VCaP (cell line): ENCODE results near the gene RASGEF1C.

ENCODE experiments used
- H3K27ac ChIP-seq: fragments of 450-650 bp; 2 replicates; pipeline ENCODE4 v1.5.1; 2017
- TF ChIP-seq, protein P1 (sequence below): fragments of 450-650 bp; conservative IDR thresholded peaks from 2 replicates; pipeline ENCODE4 v1.5.1; 2017; ENCODE audit warnings: mild to moderate bottlenecking, moderate library complexity

RASGEF1C gene

DNA sequence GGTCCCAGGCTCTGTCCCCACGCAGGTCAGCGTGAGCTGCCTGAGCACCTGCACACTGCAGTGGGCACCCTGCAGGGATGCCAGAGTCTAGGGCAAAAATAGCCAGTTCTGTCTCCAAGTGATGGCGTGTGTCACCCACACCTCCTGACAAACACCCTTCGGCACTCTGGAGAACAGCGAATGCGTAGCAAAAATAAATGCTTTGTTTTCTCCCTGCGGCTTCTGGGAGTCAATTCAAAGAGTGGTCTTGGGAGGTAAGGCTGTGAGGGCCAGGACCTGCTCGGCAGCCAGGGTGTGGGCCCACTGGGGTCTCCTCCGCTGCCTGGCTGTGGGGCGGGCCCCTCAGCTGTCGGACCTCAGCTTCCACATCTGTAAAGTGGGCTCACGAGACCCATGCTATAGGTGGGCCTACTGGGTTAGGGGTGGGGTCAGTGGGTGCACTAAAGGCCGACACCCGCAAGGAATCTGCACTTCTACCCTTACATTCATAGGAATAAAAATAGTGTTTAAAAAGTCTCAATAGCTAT is 37.4 kb downstream of the RASGEF1C start:
- TF ChIP-seq, protein P1, sequence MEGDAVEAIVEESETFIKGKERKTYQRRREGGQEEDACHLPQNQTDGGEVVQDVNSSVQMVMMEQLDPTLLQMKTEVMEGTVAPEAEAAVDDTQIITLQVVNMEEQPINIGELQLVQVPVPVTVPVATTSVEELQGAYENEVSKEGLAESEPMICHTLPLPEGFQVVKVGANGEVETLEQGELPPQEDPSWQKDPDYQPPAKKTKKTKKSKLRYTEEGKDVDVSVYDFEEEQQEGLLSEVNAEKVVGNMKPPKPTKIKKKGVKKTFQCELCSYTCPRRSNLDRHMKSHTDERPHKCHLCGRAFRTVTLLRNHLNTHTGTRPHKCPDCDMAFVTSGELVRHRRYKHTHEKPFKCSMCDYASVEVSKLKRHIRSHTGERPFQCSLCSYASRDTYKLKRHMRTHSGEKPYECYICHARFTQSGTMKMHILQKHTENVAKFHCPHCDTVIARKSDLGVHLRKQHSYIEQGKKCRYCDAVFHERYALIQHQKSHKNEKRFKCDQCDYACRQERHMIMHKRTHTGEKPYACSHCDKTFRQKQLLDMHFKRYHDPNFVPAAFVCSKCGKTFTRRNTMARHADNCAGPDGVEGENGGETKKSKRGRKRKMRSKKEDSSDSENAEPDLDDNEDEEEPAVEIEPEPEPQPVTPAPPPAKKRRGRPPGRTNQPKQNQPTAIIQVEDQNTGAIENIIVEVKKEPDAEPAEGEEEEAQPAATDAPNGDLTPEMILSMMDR = no peak

DNA sequence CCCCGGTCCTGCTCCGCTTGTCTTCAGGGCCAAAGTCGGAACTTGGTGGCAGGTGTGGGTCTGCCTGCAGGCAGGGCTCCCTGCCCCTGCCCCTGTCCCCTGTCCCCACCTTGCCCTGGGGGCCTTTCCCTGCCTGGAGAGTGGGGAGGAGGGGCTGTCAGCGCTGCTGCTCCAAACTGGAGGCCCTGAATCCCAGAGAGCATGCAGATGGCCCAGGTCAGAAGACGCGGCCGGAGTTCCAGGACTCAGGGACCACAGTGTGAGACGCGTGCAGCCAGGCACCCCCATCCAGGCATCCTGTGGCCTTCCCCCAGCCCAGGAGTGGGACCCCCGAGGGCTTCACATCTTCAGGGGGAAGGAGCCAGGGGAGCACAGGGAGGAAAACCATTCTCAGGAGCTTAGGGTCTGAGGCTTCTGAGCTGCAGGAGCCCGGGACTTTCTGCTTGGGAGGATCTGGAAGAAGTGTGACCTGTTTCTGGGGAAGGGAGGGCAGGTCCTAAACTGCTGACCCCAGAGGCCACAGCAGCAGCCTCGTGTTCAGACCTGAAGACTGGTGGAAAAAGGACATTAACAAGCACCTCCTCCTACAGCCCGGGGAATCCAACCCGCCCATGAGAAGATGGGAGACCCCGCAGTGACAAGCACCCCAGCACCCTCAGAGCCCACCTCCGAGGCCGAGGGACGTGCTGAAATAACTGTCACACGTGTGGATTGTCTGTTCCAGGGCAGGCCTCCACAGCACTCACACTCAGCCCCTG is 38.0 kb downstream of the RASGEF1C start:
- H3K27ac ChIP-seq = no peak overlapping the region; the same call in 1 of the 2 replicates
- TF ChIP-seq, protein P1 = no peak

More for the DNA sequence above, 37.4 kb downstream of the RASGEF1C start:
- H3K27ac ChIP-seq = peak overlapping the region; percentile 18; the same call in 1 of the 2 replicates

DNA sequence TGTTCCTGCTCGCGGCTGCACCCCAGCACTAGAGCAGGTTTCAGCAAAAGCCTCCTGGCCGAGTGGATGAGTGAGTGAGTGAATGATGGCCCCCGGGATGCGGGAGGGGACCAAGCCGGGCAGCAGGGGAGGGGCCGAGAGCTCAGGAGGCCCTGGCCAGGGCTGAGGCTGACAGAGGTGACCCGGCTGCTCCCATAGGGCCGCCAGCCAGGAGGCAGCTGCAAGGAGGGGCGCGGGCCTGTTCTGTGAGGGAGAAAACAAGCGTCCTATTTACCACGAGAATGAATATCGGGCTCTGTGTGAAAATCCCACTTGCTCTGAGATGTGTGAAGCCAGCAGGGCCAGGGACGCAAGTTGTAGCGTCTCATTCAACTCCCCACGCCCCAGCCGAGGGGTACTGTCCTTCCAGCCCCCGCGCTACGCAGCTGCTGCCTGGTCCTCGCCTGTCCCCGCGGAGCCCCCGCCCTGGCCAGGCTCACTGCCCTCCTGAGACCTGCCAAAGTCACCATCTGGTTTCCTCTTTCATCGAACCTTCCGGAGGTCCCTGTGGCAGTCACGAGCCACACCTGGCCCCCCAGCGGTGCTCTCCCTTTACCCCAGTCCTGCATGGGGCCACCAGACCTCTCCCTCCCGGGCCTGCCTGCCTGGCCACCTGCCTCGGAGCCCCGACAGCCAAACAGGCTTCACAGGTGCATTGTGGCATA is 38.8 kb downstream of the RASGEF1C start:
- no peak overlapping the region; the same call in 1 of the 2 replicates for H3K27ac ChIP-seq
- TF ChIP-seq, protein P1 = no peak

DNA sequence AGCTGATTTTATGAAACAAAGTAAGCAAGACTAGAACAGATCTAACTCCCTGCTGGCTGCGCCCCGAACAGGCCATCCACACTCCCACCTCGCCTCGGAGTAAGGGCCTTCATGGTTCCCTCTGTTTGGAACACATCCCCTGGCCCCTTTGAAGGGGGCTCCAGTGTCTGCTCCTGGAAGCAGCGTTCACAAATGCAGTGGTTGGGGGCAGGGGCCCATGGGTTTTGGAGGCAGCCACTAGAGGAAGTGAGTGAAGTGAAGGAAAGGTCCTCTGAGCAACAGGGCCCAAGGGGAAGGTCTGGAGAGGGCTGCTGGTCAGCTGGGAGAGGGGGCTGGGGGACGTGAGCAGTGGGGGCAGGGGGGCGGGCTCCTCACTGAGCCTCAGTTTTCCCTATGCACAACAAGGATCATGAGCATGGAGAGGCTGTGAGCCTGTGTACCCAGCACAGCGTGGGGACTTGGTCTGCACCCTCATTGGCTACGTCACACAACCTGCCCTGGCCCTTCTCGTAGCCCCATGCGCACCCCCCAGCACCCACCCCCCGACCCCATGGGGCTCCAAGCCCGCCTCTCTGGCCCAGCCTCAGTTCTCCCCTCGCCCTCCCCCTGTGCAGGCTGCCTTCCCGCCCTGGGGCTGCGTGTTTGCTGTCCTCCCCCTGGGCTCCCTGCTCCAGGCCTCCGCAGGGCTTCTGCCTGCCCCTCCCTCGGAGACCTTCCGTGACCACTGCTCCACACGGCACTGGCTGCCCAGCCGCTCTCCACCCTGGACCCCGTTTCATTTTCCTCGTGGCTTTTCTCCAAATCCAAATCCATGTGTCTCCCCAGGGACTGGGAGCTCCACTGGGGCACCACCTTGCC is 39.5 kb downstream of the RASGEF1C start:
- no peak overlapping the region for H3K27ac ChIP-seq
- TF ChIP-seq, protein P1 = no peak

DNA sequence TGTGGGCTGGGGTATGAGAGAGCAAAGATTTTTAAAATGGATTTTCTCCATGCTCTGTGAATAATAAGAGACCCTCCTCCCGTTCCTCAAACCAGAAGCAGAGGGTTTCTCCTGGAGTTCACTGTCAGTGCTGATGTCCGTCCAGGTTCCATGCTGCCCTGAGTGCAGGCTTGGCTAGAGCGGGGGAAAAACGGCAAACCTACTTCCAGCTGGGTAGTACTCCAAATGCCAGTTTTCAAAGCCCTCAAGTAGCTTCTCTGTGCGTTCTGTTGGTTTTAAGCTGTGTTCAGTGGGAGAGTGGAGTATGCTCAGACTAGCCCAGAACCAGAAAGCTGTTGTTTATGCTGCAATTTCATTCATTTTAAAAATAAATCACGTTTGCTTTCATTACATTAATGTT is 40.3 kb downstream of the RASGEF1C start:
- no peak overlapping the region for H3K27ac ChIP-seq
- TF ChIP-seq, protein P1 = no peak

DNA sequence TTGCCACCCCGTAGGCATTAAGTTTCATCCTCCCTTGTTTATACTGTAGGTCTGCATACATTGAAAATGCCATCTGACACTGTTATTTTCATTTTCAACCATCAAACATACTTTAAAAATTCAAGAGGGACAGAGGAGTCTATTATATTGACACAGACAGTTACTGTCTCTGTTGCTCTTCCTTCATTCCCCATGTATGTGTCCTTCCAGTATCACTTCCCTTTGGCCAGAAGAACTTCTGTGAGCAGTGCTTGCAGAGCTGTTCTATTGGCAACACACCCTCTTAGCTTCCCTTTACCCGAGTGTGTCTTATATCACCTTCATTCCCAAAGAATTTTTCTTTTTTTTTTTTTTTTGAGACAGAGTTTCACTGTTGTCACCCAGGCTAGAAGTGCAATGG is 42.8 kb downstream of the RASGEF1C start:
- TF ChIP-seq, protein P1 = no peak

DNA sequence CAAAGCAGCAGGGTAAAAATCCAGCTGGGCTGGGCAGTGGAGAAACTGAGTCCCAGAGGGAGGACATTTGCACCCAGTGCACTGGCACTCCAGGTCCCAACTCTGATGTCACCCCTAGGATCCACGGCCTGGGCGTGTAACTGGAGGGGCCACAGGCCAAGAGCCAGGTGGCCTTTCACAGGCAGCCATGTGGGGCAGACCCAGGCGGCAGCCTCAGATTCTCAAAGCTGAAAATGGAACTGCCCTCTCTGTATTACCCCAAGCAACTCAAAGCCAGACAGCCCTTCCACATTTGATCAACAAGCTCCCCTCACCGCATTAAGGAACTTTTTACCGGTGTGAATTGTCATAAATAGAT is 46.7 kb downstream of the RASGEF1C start:
- H3K27ac ChIP-seq = no peak overlapping the region
- TF ChIP-seq, protein P1 = peak; percentile 30

More for the DNA sequence above, 42.8 kb downstream of the RASGEF1C start:
- no peak overlapping the region for H3K27ac ChIP-seq
